A549 (cell line): ENCODE measurements around the gene PHF23. TPM values are rescaled to one million over a fixed set of nuclear protein-coding genes. Genes with fewer than 3 reads are reported as not detected.
A peak's percentile ranks its signal among the peaks of the same experiment; 100 is the strongest.

Experiments
- ATAC-seq, 2 experiments: fragments of 200-7000 bp in 1 of 2; fragments of >200 bp in 1 of 2; cut with Nextera tagmentation in 1 of 2; cut with Tn5 transposase in 1 of 2; 3 replicates each; pipeline versions ENCODE4 v1.8.0 to v1.9.1; 2018 to 2020; ENCODE audit warnings: mild to moderate bottlenecking in 1 of 2, moderate library complexity in 1 of 2
- CTCF ChIA-PET: fragments of 300-600 bp; sonication (Branson Sonifier 250); formaldehyde crosslinking; extraction: SDS; loops from one replicate; lab custom pipeline; 2021; ENCODE audit warnings: antibody characterized with exemption, inconsistent platforms; lab: Yijun Ruan, JAX
- POLR2A ChIA-PET: fragments of 350-600 bp; formaldehyde crosslinking; extraction: SDS; loops from one replicate; lab custom pipeline; 2021; ENCODE audit warnings: antibody characterized with exemption, inconsistent platforms; lab: Yijun Ruan, JAX
- DNase-seq, 2 experiments: peaks; one replicate each; pipeline versions ENCODE4 v3.0.0 to v3.0.0-alpha.2; 2011 to 2016; ENCODE audit warnings: low read depth in 1 of 2, low spot score in 1 of 2
- FAIRE-seq: peaks from 2 replicates; lab custom pipeline; 2011; peaks lifted over from hg19 to GRCh38; lab: Jason Lieb, UNC
- H3K27ac ChIP-seq, 2 experiments: fragments of >200 bp; sonication (Bioruptor Twin); formaldehyde crosslinking; 3 replicates each; pipeline ENCODE4 v1.5.1; 2016 to 2017
- H3K4me1 ChIP-seq: fragments of >200 bp; sonication (Bioruptor Twin); formaldehyde crosslinking; 3 replicates; pipeline ENCODE4 v1.6.1; 2016
- H3K4me2 ChIP-seq: fragments of >200 bp; sonication (Bioruptor Twin); formaldehyde crosslinking; 3 replicates; pipeline ENCODE4 v1.6.1; 2016
- H3K4me3 ChIP-seq: fragments of >200 bp; sonication (Bioruptor Twin); formaldehyde crosslinking; 3 replicates; pipeline ENCODE4 v1.5.1; 2016
- H3K9me3 ChIP-seq: fragments of >200 bp; sonication (Bioruptor Twin); formaldehyde crosslinking; 3 replicates; pipeline ENCODE4 v1.6.1; 2016
- BHLHE40 ChIP-seq: IDR thresholded peaks from 2 replicates; pipeline ENCODE4 v1.6.1; 2012; ENCODE audit warnings: low read depth, low read length, inconsistent platforms
- EHF ChIP-seq: fragments of 250-450 bp; sonication (Bioruptor Pico); IDR thresholded peaks from 2 replicates; pipeline ENCODE4 v1.5.0; 2020; ENCODE audit warnings: mild to moderate bottlenecking
- EP300 ChIP-seq, 2 experiments: fragments of >200 bp; sonication (Bioruptor Twin); formaldehyde crosslinking; IDR thresholded peaks; 2 replicates in 1 of 2; 3 replicates in 1 of 2; pipeline ENCODE4 v1.6.1; 2016 to 2017
- ESRRA ChIP-seq: fragments of 150-350 bp; IDR thresholded peaks from 2 replicates; pipeline ENCODE4 v1.6.1; 2014; ENCODE audit warnings: mild to moderate bottlenecking, low read length, borderline replicate concordance
- FOSL2 ChIP-seq, 2 experiments: fragments of 450-650 bp in 1 of 2; fragments of >200 bp in 1 of 2; sonication (Bioruptor Twin) in 1 of 2; formaldehyde crosslinking; IDR thresholded peaks; 2 replicates each; pipeline versions ENCODE4 v1.5.0 to v1.6.1; 2016 to 2020; ENCODE audit warnings: mild to moderate bottlenecking in 1 of 2, moderate library complexity in 1 of 2
- HOXB5 ChIP-seq: fragments of 250-450 bp; sonication (Bioruptor Pico); IDR thresholded peaks from 2 replicates; pipeline ENCODE4 v1.5.0; 2020; ENCODE audit warnings: mild to moderate bottlenecking, moderate library complexity
- JUN ChIP-seq, 2 experiments: fragments of >200 bp; sonication (Bioruptor Twin); formaldehyde crosslinking; IDR thresholded peaks; 2 replicates in 1 of 2; 3 replicates in 1 of 2; pipeline ENCODE4 v1.6.1; 2016 to 2017
- KDM1A ChIP-seq: fragments of 200-600 bp; sonication (generic); IDR thresholded peaks from 2 replicates; pipeline ENCODE4 v1.6.1; 2016; ENCODE audit warnings: low read depth, mild to moderate bottlenecking
- KDM5A ChIP-seq: fragments of 200-600 bp; sonication (generic); IDR thresholded peaks from 2 replicates; pipeline ENCODE4 v1.6.1; 2016; ENCODE audit warnings: antibody characterized with exemption, mild to moderate bottlenecking
- MAFK ChIP-seq: fragments of 450-650 bp; IDR thresholded peaks from 2 replicates; pipeline ENCODE4 v1.6.1; 2014; ENCODE audit not compliant: partially characterized antibody
- MAZ ChIP-seq: fragments of 150-350 bp; IDR thresholded peaks from 2 replicates; pipeline ENCODE4 v1.6.1; 2014; ENCODE audit warnings: antibody characterized with exemption, low read depth, low read length, borderline replicate concordance
- MYC ChIP-seq: IDR thresholded peaks from 2 replicates; pipeline ENCODE4 v1.6.1; 2012; ENCODE audit warnings: mild to moderate bottlenecking, inconsistent platforms, low read length, improper control_type of control experiment, borderline replicate concordance
- NPAS2 ChIP-seq: fragments of 250-450 bp; sonication (Bioruptor Pico); IDR thresholded peaks from 2 replicates; pipeline ENCODE4 v1.8.0; 2022; ENCODE audit warnings: mild to moderate bottlenecking, moderate library complexity, borderline replicate concordance
- NR3C1 ChIP-seq: fragments of >200 bp; sonication (Bioruptor Twin); formaldehyde crosslinking; IDR thresholded peaks from 3 replicates; pipeline ENCODE4 v1.6.1; 2017
- PBX3 ChIP-seq: IDR thresholded peaks from 2 replicates; pipeline ENCODE4 v1.6.1; 2012
- PHF8 ChIP-seq: fragments of 200-600 bp; sonication (generic); IDR thresholded peaks from 2 replicates; pipeline ENCODE4 v1.6.1; 2016; ENCODE audit warnings: low read depth, mild to moderate bottlenecking, antibody characterized with exemption, moderate library complexity, borderline replicate concordance
- POLR2A ChIP-seq: IDR thresholded peaks from 2 replicates; pipeline ENCODE4 v1.6.1; 2012; ENCODE audit warnings: mild to moderate bottlenecking, low read length
- POLR2AphosphoS2 ChIP-seq: conservative IDR thresholded peaks from 2 replicates; pipeline ENCODE4 v1.6.1; 2012; ENCODE audit warnings: low read length, improper control_type of control experiment, inconsistent platforms
- RARB ChIP-seq: fragments of 250-450 bp; sonication (Bioruptor Pico); IDR thresholded peaks from 2 replicates; pipeline ENCODE4 v1.8.0; 2021; ENCODE audit warnings: mild to moderate bottlenecking, moderate library complexity
- RCOR1 ChIP-seq: fragments of 150-350 bp; IDR thresholded peaks from 2 replicates; pipeline ENCODE4 v1.6.1; 2014; ENCODE audit warnings: antibody characterized with exemption, low read length, low read depth
- RFX5 ChIP-seq: fragments of 450-650 bp; IDR thresholded peaks from 2 replicates; pipeline ENCODE4 v1.7.1; 2014; ENCODE audit warnings: antibody characterized with exemption, mild to moderate bottlenecking, moderate library complexity
- RNF2 ChIP-seq: fragments of 200-600 bp; sonication (generic); IDR thresholded peaks from 2 replicates; pipeline ENCODE4 v1.6.1; 2016; ENCODE audit warnings: low read depth, mild to moderate bottlenecking, antibody characterized with exemption, moderate library complexity, borderline replicate concordance
- TFCP2L1 ChIP-seq: fragments of 250-450 bp; sonication (Bioruptor Pico); IDR thresholded peaks from 2 replicates; pipeline ENCODE4 v1.5.0; 2021; ENCODE audit warnings: mild to moderate bottlenecking
- TP53 ChIP-seq: fragments of 250-450 bp; sonication (Bioruptor Pico); IDR thresholded peaks from 2 replicates; pipeline ENCODE4 v1.5.0; 2021; ENCODE audit warnings: mild to moderate bottlenecking, moderate library complexity
- ZSCAN20 ChIP-seq: fragments of 250-450 bp; sonication (Bioruptor Pico); IDR thresholded peaks from 2 replicates; pipeline ENCODE4 v1.8.0; 2022; ENCODE audit warnings: mild to moderate bottlenecking, moderate library complexity
- WGBS: methylation state at CpG from one replicate; pipeline ENCODE4 v1.1.6; 2017; ENCODE audit errors: missing lambda C conversion rate; 5-methylcytosine and 5-hydroxymethylcytosine counted together
- polyA plus RNA-seq, 4 experiments: library from polyadenylated mRNA; depleted of rRNA in 3 of 4; stranded (reverse); fragments of >200 nt; fragmentation: RNase III in 1 of 4; extraction: RNeasy Plus Mini Kit Qiagen cat#74134 plus additional on column Dnase treatment in 1 of 4; gene quantifications; 2 replicates in 3 of 4; 3 replicates in 1 of 4; pipeline ENCODE4 v1.2.3, GENCODE V29; 2011 to 2017
- TF ChIP-seq, protein P1 (sequence below): fragments of 450-650 bp; IDR thresholded peaks from 2 replicates; pipeline ENCODE4 v1.6.1; 2014; ENCODE audit warnings: antibody characterized with exemption
- TF ChIP-seq, protein P2 (sequence below): fragments of 200-600 bp; sonication (generic); IDR thresholded peaks from 2 replicates; pipeline ENCODE4 v1.6.1; 2016; ENCODE audit warnings: antibody characterized with exemption, mild to moderate bottlenecking, moderate library complexity

Gene PHF23
- polyA plus RNA-seq, 2 of the 4 experiments (the other 2 are of a cell fraction), result 52.1 to 80.2 TPM

DNA sequence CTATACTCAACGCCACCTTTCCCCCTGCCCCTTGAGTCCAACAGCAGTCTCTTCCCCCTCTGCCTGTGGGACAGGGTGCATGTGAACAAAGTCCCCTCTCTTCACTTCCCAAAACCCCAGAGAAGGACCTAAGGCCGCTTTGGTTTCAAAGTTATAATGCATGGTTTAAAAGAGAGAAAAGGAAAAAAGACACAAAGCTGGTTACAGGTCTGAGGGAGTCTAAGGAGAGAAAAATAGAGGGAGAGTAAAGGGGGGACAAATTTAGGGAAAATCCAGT, 4.1 kb upstream of the PHF23 start:
- CTCF ChIA-PET, result interaction anchor here (1.1 to 17.3 kb wide), 6 partner anchors 21 to 198 kb away, joined by 3 to 169 read pairs (median 4); partner anchors contain the start of genes ACADVL and DLG4
- Histone ChIP-seq H3K4me3 (peak overlapping the region; percentile 86), H3K4me2 (peak overlapping the region; percentile 97), H3K9me3 (no peaks in the 10 kb centered on the region), H3K27ac (peak overlapping the region; percentile 96 to 99), H3K4me1 (peaks cover 22% of the 10 kb centered on the region)
- ATAC-seq, result no peak
- POLR2A ChIA-PET, result interaction anchor here (1.3 to 2.9 kb wide), 5 partner anchors 8 to 198 kb away, joined by 3 to 15 read pairs (median 6); partner anchors contain the start of genes ACADVL, CTDNEP1, DLG4 and DVL2
- FAIRE-seq, result no peak
- WGBS, result 54% methylated on average over 2 of the region's 2 CpGs
- DNase-seq, result no peak
- TF ChIP-seq RCOR1, result no peak
- no peak for TF ChIP-seq PBX3
- TF ChIP-seq ESRRA, result no peak
- no peak for TF ChIP-seq POLR2AphosphoS2

GRCh38 chr17:7242717-7243452, 3.6 kb upstream of the PHF23 start:
- H3K4me1 ChIP-seq, result peaks cover 22% of the 10 kb centered on the region
- peak overlapping the region; percentile 86 for H3K4me3 ChIP-seq
- ATAC-seq (peak; percentile 37 to 56; a peak in 5 of 6 replicates), DNase-seq (peak; percentile 96 to 99), FAIRE-seq (peak; percentile 96)
- no peaks in the 10 kb centered on the region for H3K9me3 ChIP-seq
- H3K4me2 ChIP-seq, result peak overlapping the region; percentile 97
- H3K27ac ChIP-seq, result peak overlapping the region; percentile 96 to 99
- POLR2A ChIA-PET, result interaction anchor here (1.0 to 2.9 kb wide), 6 partner anchors 8 to 207 kb away, joined by 3 to 15 read pairs (median 5); partner anchors contain the start of genes ACADVL, CTDNEP1, DLG4 and DVL2
- CTCF ChIA-PET, result interaction anchor here (1.0 to 17.3 kb wide), 8 partner anchors 9 to 197 kb away, joined by 3 to 169 read pairs (median 6); partner anchors contain the start of genes ACADVL, CTDNEP1, DLG4 and ELP5
- WGBS, result 3% methylated on average over 48 of the region's 49 CpGs
- TF ChIP-seq KDM1A (no peak), JUN (IDR thresholded peaks at IDR 0.05) (peak; percentile 92 to 96), BHLHE40 (peak; percentile 62), EP300 (IDR thresholded peaks at IDR 0.05) (0 out of 5 replicates have a peak, but pooled peaks of 1 of the 2 experiments have one; percentile 29), MAFK (peak; percentile 71), PHF8 (0 out of 2 replicates have a peak, but pooled peaks have one; percentile 19), NPAS2 (CRISPR knock-in tag) (peak; percentile 68; the same call in 1 of the 2 replicates), POLR2A (0 out of 2 replicates have a peak, but pooled peaks have one; percentile 20), TFCP2L1 (CRISPR knock-in tag) (no peak), KDM5A (peak; percentile 74), RFX5 (no peak; the same call in 1 of the 2 replicates), PBX3 (peak; percentile 99), EHF (CRISPR knock-in tag) (no peak), RNF2 (no peak), NR3C1 (no peak), MAZ (peak; percentile 92; the same call in 1 of the 2 replicates), FOSL2 (IDR thresholded peaks at IDR 0.05) (no peak), FOSL2 (CRISPR knock-in tag; IDR thresholded peaks at IDR 0.05) (peak; percentile 42), TP53 (CRISPR knock-in tag) (no peak; the same call in 1 of the 2 replicates), HOXB5 (CRISPR knock-in tag) (no peak; the same call in 1 of the 2 replicates), MYC (peak; percentile 60; the same call in 1 of the 2 replicates), RARB (CRISPR knock-in tag) (0 out of 2 replicates have a peak, but pooled peaks have one; percentile 48), ZSCAN20 (CRISPR knock-in tag) (no peak)
- TF ChIP-seq, protein P1, sequence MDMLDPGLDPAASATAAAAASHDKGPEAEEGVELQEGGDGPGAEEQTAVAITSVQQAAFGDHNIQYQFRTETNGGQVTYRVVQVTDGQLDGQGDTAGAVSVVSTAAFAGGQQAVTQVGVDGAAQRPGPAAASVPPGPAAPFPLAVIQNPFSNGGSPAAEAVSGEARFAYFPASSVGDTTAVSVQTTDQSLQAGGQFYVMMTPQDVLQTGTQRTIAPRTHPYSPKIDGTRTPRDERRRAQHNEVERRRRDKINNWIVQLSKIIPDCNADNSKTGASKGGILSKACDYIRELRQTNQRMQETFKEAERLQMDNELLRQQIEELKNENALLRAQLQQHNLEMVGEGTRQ, result peak; percentile 99
- TF ChIP-seq, protein P2, sequence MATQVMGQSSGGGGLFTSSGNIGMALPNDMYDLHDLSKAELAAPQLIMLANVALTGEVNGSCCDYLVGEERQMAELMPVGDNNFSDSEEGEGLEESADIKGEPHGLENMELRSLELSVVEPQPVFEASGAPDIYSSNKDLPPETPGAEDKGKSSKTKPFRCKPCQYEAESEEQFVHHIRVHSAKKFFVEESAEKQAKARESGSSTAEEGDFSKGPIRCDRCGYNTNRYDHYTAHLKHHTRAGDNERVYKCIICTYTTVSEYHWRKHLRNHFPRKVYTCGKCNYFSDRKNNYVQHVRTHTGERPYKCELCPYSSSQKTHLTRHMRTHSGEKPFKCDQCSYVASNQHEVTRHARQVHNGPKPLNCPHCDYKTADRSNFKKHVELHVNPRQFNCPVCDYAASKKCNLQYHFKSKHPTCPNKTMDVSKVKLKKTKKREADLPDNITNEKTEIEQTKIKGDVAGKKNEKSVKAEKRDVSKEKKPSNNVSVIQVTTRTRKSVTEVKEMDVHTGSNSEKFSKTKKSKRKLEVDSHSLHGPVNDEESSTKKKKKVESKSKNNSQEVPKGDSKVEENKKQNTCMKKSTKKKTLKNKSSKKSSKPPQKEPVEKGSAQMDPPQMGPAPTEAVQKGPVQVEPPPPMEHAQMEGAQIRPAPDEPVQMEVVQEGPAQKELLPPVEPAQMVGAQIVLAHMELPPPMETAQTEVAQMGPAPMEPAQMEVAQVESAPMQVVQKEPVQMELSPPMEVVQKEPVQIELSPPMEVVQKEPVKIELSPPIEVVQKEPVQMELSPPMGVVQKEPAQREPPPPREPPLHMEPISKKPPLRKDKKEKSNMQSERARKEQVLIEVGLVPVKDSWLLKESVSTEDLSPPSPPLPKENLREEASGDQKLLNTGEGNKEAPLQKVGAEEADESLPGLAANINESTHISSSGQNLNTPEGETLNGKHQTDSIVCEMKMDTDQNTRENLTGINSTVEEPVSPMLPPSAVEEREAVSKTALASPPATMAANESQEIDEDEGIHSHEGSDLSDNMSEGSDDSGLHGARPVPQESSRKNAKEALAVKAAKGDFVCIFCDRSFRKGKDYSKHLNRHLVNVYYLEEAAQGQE, result peak; percentile 39; the same call in 1 of the 2 replicates
